ENCODE results near the gene YARS2. TPM values are rescaled to one million over a fixed set of nuclear protein-coding genes. Genes with fewer than 3 reads are reported as not detected.

Gene YARS2
- total and polyA plus RNA-seq, 10 donors, result 13.2 to 23.5 (median 15.1) TPM

GRCh38 chr12:32755051-32755653 lies 545 bp downstream of the YARS2 start:
- Histone ChIP-seq H3K4me3 (peak overlapping the region; percentile 75 to 99 (median 96)), H3K27me3 (replicated peaks in 1 of 7) (no peaks in the 10 kb centered on the region), H3K36me3 (peaks cover 4 to 40% (median 31%) of the 10 kb centered on the region in 6 donors), H3K27ac (peak overlapping the region; percentile 88 to 94 (median 91)), H3K4me1 (peaks cover 9 to 31% (median 24%) of the 10 kb centered on the region in 6 donors), H3K9me3 (no peaks in the 10 kb centered on the region)
- DNase-seq, result peak; percentile 92
- TF ChIP-seq CTCF (IDR thresholded peaks at IDR 0.05 in 8 of 11, conservative IDR thresholded peaks at IDR 0.05 in 3 of 11) (peak; percentile 14 to 81 (median 57)), POLR2A (IDR thresholded peaks at IDR 0.05) (no peak), POLR2AphosphoS5 (IDR thresholded peaks at IDR 0.05) (peak in 1 of 3 donors; percentile 76)
- intact Hi-C loops (cut with DNase I; ENCODE audit: low total_unique reads), result loop anchor here (5.0 to 10.0 kb wide), 2 partner anchors 1267 to 1460 kb away; partner anchors contain the start of gene ALG10
- 0 to 1% (median 0%) methylated on average over 37 to 40 of the region's 40 CpGs for WGBS, 5 donors

- intact Hi-C loops (cut with DNase I; ENCODE audit: low total_unique reads), result loop anchor here (10.0 kb wide), 1 partner anchor 1461 kb away; no protein-coding TSS in a partner anchor
- DNase-seq, result no peak
- Histone ChIP-seq H3K36me3 (peaks cover 7 to 50% (median 41%) of the 10 kb centered on the region in 6 donors), H3K4me3 (peak overlapping the region in 6 of 8 donors; percentile 75 to 99 (median 92)), H3K27me3 (replicated peaks in 1 of 7) (no peaks in the 10 kb centered on the region), H3K9me3 (no peaks in the 10 kb centered on the region), H3K4me1 (peaks cover 9 to 31% (median 24%) of the 10 kb centered on the region in 6 donors), H3K27ac (peak overlapping the region in 3 of 8 donors; percentile 22 to 92 (median 88))
- WGBS, 5 donors, result 32 to 46% (median 43%) methylated on average over 2 of the region's 2 CpGs
- TF ChIP-seq POLR2AphosphoS5 (IDR thresholded peaks at IDR 0.05) (no peak), POLR2A (IDR thresholded peaks at IDR 0.05) (no peak), CTCF (IDR thresholded peaks at IDR 0.05 in 8 of 11, conservative IDR thresholded peaks at IDR 0.05 in 3 of 11) (no peak)
Observed at GRCh38 chr12:32754111-32754510, 1.6 kb downstream of the YARS2 start.

DNA sequence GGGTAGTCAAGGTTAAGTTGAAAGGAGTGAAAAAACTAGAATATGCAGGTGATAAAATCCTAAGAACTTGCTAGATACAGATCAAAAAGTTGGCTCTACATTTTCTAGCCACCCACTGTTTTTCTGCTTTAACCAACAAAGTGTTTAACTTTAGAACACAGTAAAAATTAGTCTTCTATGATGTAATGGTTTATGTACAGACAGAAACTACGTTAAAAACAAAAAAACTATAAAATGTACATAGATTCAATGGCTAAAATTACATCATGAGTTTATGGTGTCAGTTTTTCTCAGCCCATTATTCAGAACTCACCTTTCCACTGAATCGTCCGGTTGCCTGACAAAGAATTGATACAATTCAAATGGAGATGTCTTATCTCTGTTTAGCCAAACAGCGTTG lies 2.1 kb downstream of the YARS2 start:
- peak overlapping the region in 2 of 8 donors; percentile 22 to 88 for H3K27ac ChIP-seq
- intact Hi-C loops (cut with DNase I; ENCODE audit: low total_unique reads), result loop anchor here (10.0 kb wide), 1 partner anchor 1461 kb away; no protein-coding TSS in a partner anchor
- no peaks in the 10 kb centered on the region for H3K27me3 ChIP-seq (replicated peaks in 1 of 7)
- peaks cover 7 to 55% (median 46%) of the 10 kb centered on the region in 6 donors for H3K36me3 ChIP-seq
- peaks cover 9 to 31% (median 24%) of the 10 kb centered on the region in 6 donors for H3K4me1 ChIP-seq
- no peak overlapping the region for H3K4me3 ChIP-seq
- no peak for TF ChIP-seq POLR2A (IDR thresholded peaks at IDR 0.05)
- TF ChIP-seq POLR2AphosphoS5 (IDR thresholded peaks at IDR 0.05), result no peak
- TF ChIP-seq CTCF (IDR thresholded peaks at IDR 0.05 in 8 of 11, conservative IDR thresholded peaks at IDR 0.05 in 3 of 11), result no peak
- DNase-seq, result no peak
- 68 to 87% (median 83%) methylated on average over 4 of the region's 4 CpGs for WGBS, 5 donors
- H3K9me3 ChIP-seq, result no peaks in the 10 kb centered on the region

- Histone ChIP-seq H3K27ac (no peak overlapping the region), H3K4me1 (no peaks in the 10 kb centered on the region), H3K9me3 (no peaks in the 10 kb centered on the region), H3K4me3 (no peak overlapping the region), H3K36me3 (peaks cover 3 to 100% (median 91%) of the 10 kb centered on the region in 6 donors), H3K27me3 (replicated peaks in 1 of 7) (no peaks in the 10 kb centered on the region)
- TF ChIP-seq POLR2AphosphoS5 (IDR thresholded peaks at IDR 0.05) (no peak), POLR2A (IDR thresholded peaks at IDR 0.05) (no peak), CTCF (IDR thresholded peaks at IDR 0.05 in 8 of 11, conservative IDR thresholded peaks at IDR 0.05 in 3 of 11) (no peak)
- WGBS, 5 donors, result 86 to 97% (median 94%) methylated on average over 2 of the region's 2 CpGs
- intact Hi-C loops (cut with DNase I; ENCODE audit: low total_unique reads), result no loop called here
- DNase-seq, result no peak
Observed at GRCh38 chr12:32743264-32743663, 12.4 kb downstream of the YARS2 start.

Measured in spleen (tissue), 11 donors.